ENCODE measurements around the gene PCSK1.

Gene PCSK1

DNA sequence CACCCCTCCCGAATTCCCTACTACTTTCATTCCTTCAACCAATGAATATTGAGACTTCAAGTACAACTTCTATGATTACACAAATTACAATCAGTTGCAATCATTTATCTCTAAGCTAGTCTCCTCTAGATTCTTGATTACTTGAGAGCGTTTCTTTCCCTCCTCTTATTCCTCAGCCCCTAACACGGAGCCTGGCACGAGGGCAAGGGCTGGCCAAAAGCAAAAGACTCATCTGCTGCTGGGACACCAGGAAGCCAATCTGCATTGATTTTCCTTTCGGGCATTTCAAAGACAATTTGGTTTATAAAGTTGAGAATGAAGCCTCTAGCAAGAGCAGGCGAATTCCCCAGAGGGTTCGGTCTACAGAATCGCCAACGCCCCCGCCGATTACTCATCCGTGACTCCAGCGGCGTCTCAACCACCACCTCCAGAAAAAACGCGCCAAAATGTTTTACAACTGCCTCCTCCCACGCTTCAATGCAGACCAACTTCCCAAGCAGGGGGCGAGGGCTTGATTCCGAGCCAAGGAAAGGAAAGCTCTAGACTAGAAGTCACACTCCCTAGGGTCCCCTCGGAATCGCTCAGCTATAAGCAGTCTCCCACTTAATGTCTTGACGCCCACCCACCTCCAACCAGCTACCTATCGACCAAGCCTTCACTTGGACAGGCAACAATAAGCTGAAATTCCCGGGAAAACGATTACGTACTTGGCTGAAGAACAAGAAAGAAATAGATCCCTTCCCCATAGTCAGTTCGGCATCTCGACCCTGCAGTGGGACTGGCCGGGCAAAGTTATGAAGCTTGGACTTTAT lies 1.5 kb downstream of the PCSK1 start:
- Histone ChIP-seq H3K36me3 (ENCODE audit: control insufficient read depth in 5 of 5, insufficient read depth in 5 of 5, low read length in 5 of 5) (no peaks in the 10 kb centered on the region), H3K27me3 (ENCODE audit: control insufficient read depth in 5 of 5, insufficient read depth in 4 of 5, low read length in 5 of 5) (peaks cover 17 to 34% (median 31%) of the 10 kb centered on the region in 5 donors), H3K4me3 (ENCODE audit: low read depth in 1 of 5, low read length in 5 of 5) (peak overlapping the region; percentile 11 to 46 (median 32)), H3K9me3 (ENCODE audit: control insufficient read depth in 5 of 5, low read length in 5 of 5) (no peaks in the 10 kb centered on the region), H3K4me1 (ENCODE audit: control insufficient read depth in 5 of 5, insufficient read depth in 5 of 5, low read length in 5 of 5) (peaks cover 0 to 30% (median 27%) of the 10 kb centered on the region in 5 donors), H3K9ac (ENCODE audit: low read length in 5 of 5) (no peak overlapping the region), H3K27ac (ENCODE audit: low read depth, low read length) (no peak overlapping the region)

DNA sequence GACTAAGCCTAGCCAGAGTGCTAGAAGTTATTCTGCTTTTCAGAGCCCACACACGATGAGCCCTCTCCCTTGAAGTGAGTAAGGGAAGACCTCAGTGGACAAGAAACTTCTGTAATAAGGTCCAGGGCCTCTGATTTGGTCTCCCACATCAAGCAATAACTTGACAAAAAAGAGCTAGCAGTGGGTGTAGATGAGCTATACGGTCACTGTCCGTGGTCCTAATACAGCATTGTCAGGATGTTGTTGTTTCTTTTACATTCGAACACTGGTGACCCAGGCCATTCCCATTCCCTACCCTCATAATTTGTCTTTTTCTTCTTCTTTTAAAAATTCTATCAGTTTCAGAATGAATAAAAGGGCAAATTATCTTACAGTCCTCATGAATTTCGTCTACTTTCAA lies 5.2 kb downstream of the PCSK1 start:
- Histone ChIP-seq H3K4me3 (ENCODE audit: low read depth in 1 of 5, low read length in 5 of 5) (no peak overlapping the region), H3K27me3 (ENCODE audit: control insufficient read depth in 5 of 5, insufficient read depth in 4 of 5, low read length in 5 of 5) (peaks cover 16 to 23% (median 21%) of the 10 kb centered on the region in 5 donors), H3K9ac (ENCODE audit: low read length in 5 of 5) (no peak overlapping the region), H3K27ac (ENCODE audit: low read depth, low read length) (no peak overlapping the region), H3K4me1 (ENCODE audit: control insufficient read depth in 5 of 5, insufficient read depth in 5 of 5, low read length in 5 of 5) (peaks cover 0 to 18% (median 16%) of the 10 kb centered on the region in 5 donors), H3K36me3 (ENCODE audit: control insufficient read depth in 5 of 5, insufficient read depth in 5 of 5, low read length in 5 of 5) (no peaks in the 10 kb centered on the region), H3K9me3 (ENCODE audit: control insufficient read depth in 5 of 5, low read length in 5 of 5) (no peaks in the 10 kb centered on the region)

- Histone ChIP-seq H3K27me3 (ENCODE audit: control insufficient read depth in 5 of 5, insufficient read depth in 4 of 5, low read length in 5 of 5) (peaks cover 6 to 13% (median 11%) of the 10 kb centered on the region in 5 donors), H3K9me3 (ENCODE audit: control insufficient read depth in 5 of 5, low read length in 5 of 5) (no peaks in the 10 kb centered on the region), H3K27ac (ENCODE audit: low read depth, low read length) (no peak overlapping the region), H3K36me3 (ENCODE audit: control insufficient read depth in 5 of 5, insufficient read depth in 5 of 5, low read length in 5 of 5) (no peaks in the 10 kb centered on the region), H3K9ac (ENCODE audit: low read length in 5 of 5) (no peak overlapping the region), H3K4me1 (ENCODE audit: control insufficient read depth in 5 of 5, insufficient read depth in 5 of 5, low read length in 5 of 5) (peaks cover 0 to 8% (median 6%) of the 10 kb centered on the region in 5 donors), H3K4me3 (ENCODE audit: low read depth in 1 of 5, low read length in 5 of 5) (no peak overlapping the region)
Measured at GRCh38 chr5:96426831-96427230, 6.2 kb downstream of the PCSK1 start.

- no peak overlapping the region for H3K27ac ChIP-seq (ENCODE audit: low read depth, low read length)
- H3K9ac ChIP-seq (ENCODE audit: low read length in 5 of 5), result no peak overlapping the region
- H3K4me1 ChIP-seq (ENCODE audit: control insufficient read depth in 5 of 5, insufficient read depth in 5 of 5, low read length in 5 of 5), result no peaks in the 10 kb centered on the region
- H3K27me3 ChIP-seq (ENCODE audit: control insufficient read depth in 5 of 5, insufficient read depth in 4 of 5, low read length in 5 of 5), result peaks cover 0 to 3% (median 0%) of the 10 kb centered on the region in 5 donors
- no peak overlapping the region for H3K4me3 ChIP-seq (ENCODE audit: low read depth in 1 of 5, low read length in 5 of 5)
- no peaks in the 10 kb centered on the region for H3K36me3 ChIP-seq (ENCODE audit: control insufficient read depth in 5 of 5, insufficient read depth in 5 of 5, low read length in 5 of 5)
- H3K9me3 ChIP-seq (ENCODE audit: control insufficient read depth in 5 of 5, low read length in 5 of 5), result no peaks in the 10 kb centered on the region
Measured at GRCh38 chr5:96425443-96425842, 7.6 kb downstream of the PCSK1 start.

DNA sequence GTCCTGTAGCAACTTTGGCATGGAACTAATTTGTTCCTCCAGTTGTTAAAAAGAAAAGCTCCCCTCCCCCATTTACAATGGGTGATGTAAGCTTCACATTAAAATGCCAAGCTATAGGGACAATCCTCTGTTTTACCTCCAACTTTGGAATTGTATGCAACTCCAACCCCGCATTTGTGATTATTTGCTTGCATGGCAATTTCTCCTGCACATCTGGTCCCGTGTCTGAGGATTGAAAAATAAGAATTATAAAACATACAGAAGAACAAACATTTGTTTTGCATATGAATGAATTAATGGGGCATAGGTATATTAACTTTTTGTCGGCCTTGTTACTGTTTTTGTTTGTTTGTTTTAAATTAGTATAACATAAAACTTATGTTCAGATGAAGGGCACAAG lies 17.2 kb downstream of the PCSK1 start:
- Histone ChIP-seq H3K27ac (ENCODE audit: low read depth, low read length) (no peak overlapping the region), H3K27me3 (ENCODE audit: control insufficient read depth in 5 of 5, insufficient read depth in 4 of 5, low read length in 5 of 5) (no peaks in the 10 kb centered on the region), H3K36me3 (ENCODE audit: control insufficient read depth in 5 of 5, insufficient read depth in 5 of 5, low read length in 5 of 5) (no peaks in the 10 kb centered on the region), H3K9me3 (ENCODE audit: control insufficient read depth in 5 of 5, low read length in 5 of 5) (no peaks in the 10 kb centered on the region), H3K4me3 (ENCODE audit: low read depth in 1 of 5, low read length in 5 of 5) (no peak overlapping the region), H3K9ac (ENCODE audit: low read length in 5 of 5) (no peak overlapping the region), H3K4me1 (ENCODE audit: control insufficient read depth in 5 of 5, insufficient read depth in 5 of 5, low read length in 5 of 5) (peaks cover 0 to 4% (median 0%) of the 10 kb centered on the region in 5 donors)

DNA sequence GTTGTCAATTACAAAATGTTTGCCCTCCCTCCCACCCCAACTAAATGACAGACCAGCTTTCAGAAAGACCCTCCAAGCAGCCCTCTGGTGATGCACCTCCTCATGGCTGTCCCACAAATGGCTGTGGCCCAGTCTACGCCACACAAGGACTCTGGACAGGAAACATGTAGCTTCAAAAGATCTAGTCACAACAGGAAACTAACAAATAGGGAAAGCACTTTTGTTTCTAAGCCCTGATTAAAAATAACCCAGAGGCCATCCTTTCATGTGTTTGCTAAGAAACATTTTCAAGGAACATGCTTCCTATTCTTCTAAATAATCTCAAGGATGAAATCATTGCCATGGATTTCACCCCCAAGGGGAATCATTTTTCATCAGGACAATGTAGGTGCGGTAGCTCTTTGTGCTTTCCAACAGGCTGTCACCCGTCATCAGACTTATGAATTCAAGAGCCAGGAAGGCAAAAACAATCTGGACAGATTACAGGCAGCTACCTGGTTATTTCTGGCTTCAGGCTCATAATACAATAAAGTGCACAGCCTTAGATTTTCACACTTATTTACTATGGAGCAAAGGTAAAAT lies 20.1 kb downstream of the PCSK1 start:
- Histone ChIP-seq H3K36me3 (ENCODE audit: control insufficient read depth in 5 of 5, insufficient read depth in 5 of 5, low read length in 5 of 5) (no peaks in the 10 kb centered on the region), H3K27me3 (ENCODE audit: control insufficient read depth in 5 of 5, insufficient read depth in 4 of 5, low read length in 5 of 5) (no peaks in the 10 kb centered on the region), H3K4me3 (ENCODE audit: low read depth in 1 of 5, low read length in 5 of 5) (no peak overlapping the region), H3K9me3 (ENCODE audit: control insufficient read depth in 5 of 5, low read length in 5 of 5) (no peaks in the 10 kb centered on the region), H3K9ac (ENCODE audit: low read length in 5 of 5) (no peak overlapping the region), H3K4me1 (ENCODE audit: control insufficient read depth in 5 of 5, insufficient read depth in 5 of 5, low read length in 5 of 5) (peaks cover 0 to 11% (median 7%) of the 10 kb centered on the region in 5 donors), H3K27ac (ENCODE audit: low read depth, low read length) (no peak overlapping the region)

DNA sequence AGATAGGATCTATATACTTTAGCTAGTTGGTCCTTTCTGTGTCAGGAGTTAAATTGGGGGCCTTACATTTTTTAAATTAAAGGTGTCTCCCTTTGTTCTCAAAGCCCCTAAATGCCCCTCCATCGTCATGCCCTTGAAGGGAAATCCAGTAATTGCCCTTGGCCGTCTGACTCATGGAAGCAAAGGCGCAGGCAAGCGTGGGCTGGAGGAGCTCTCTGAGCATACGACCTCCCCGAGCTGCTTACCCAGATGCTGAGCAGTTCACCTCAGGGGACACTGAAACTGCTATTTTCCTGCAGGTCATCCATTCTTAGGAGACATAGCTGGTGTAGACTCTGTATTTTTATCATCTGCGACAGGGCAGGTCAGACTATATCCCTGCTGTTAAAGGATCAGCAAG lies 23.0 kb downstream of the PCSK1 start:
- Histone ChIP-seq H3K9me3 (ENCODE audit: control insufficient read depth in 5 of 5, low read length in 5 of 5) (no peaks in the 10 kb centered on the region), H3K4me3 (ENCODE audit: low read depth in 1 of 5, low read length in 5 of 5) (no peak overlapping the region), H3K27ac (ENCODE audit: low read depth, low read length) (no peak overlapping the region), H3K27me3 (ENCODE audit: control insufficient read depth in 5 of 5, insufficient read depth in 4 of 5, low read length in 5 of 5) (no peaks in the 10 kb centered on the region), H3K36me3 (ENCODE audit: control insufficient read depth in 5 of 5, insufficient read depth in 5 of 5, low read length in 5 of 5) (no peaks in the 10 kb centered on the region), H3K4me1 (ENCODE audit: control insufficient read depth in 5 of 5, insufficient read depth in 5 of 5, low read length in 5 of 5) (peaks cover 0 to 12% (median 7%) of the 10 kb centered on the region in 5 donors), H3K9ac (ENCODE audit: low read length in 5 of 5) (no peak overlapping the region)

DNA sequence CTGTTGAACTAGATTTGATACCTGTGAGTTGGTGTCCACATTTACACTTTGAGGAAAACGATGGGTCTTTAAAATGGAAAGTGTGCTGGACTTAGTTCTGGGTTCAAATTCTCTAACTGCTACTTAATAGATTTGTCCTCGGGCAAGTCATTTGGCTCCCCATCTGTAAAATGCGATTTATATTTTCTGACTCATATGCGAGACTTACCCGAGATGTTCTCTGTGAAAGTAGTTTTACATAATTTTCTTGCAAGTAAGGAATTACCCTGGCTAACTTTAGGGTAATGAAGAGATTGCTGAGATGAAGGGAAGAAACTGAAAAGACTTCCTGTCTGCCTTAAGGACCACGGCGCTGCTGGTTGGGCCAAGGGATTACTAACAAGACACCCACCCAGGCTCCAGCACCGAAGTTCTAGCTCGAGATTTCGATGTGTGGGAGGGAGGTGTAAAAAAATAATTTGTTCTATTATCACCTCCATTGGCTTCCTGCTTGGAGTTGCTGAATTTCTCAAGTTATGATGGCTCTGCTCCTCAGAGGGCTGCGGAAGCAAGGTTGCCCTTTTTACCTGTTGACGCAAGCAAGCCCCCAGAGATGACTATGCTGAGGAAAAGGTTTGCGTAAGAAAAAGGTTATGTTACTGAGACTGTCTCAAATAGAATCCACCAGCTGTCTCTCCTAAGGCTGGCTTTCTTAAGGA lies 24.1 kb downstream of the PCSK1 start:
- Histone ChIP-seq H3K9ac (ENCODE audit: low read length in 5 of 5) (no peak overlapping the region), H3K4me1 (ENCODE audit: control insufficient read depth in 5 of 5, insufficient read depth in 5 of 5, low read length in 5 of 5) (peaks cover 0 to 12% (median 7%) of the 10 kb centered on the region in 5 donors), H3K27me3 (ENCODE audit: control insufficient read depth in 5 of 5, insufficient read depth in 4 of 5, low read length in 5 of 5) (no peaks in the 10 kb centered on the region), H3K27ac (ENCODE audit: low read depth, low read length) (no peak overlapping the region), H3K4me3 (ENCODE audit: low read depth in 1 of 5, low read length in 5 of 5) (no peak overlapping the region), H3K36me3 (ENCODE audit: control insufficient read depth in 5 of 5, insufficient read depth in 5 of 5, low read length in 5 of 5) (no peaks in the 10 kb centered on the region), H3K9me3 (ENCODE audit: control insufficient read depth in 5 of 5, low read length in 5 of 5) (no peaks in the 10 kb centered on the region)

- Histone ChIP-seq H3K9me3 (ENCODE audit: control insufficient read depth in 5 of 5, low read length in 5 of 5) (no peaks in the 10 kb centered on the region), H3K36me3 (ENCODE audit: control insufficient read depth in 5 of 5, insufficient read depth in 5 of 5, low read length in 5 of 5) (no peaks in the 10 kb centered on the region), H3K27ac (ENCODE audit: low read depth, low read length) (peak overlapping the region; percentile 21), H3K27me3 (ENCODE audit: control insufficient read depth in 5 of 5, insufficient read depth in 4 of 5, low read length in 5 of 5) (no peaks in the 10 kb centered on the region), H3K4me1 (ENCODE audit: control insufficient read depth in 5 of 5, insufficient read depth in 5 of 5, low read length in 5 of 5) (peaks cover 0 to 12% (median 7%) of the 10 kb centered on the region in 5 donors), H3K4me3 (ENCODE audit: low read depth in 1 of 5, low read length in 5 of 5) (no peak overlapping the region), H3K9ac (ENCODE audit: low read length in 5 of 5) (no peak overlapping the region)
Measured at GRCh38 chr5:96408210-96408777, 24.8 kb downstream of the PCSK1 start.

- Histone ChIP-seq H3K4me1 (ENCODE audit: control insufficient read depth in 5 of 5, insufficient read depth in 5 of 5, low read length in 5 of 5) (peaks cover 0 to 12% (median 3%) of the 10 kb centered on the region in 5 donors), H3K9ac (ENCODE audit: low read length in 5 of 5) (no peak overlapping the region), H3K27ac (ENCODE audit: low read depth, low read length) (no peak overlapping the region), H3K4me3 (ENCODE audit: low read depth in 1 of 5, low read length in 5 of 5) (no peak overlapping the region), H3K27me3 (ENCODE audit: control insufficient read depth in 5 of 5, insufficient read depth in 4 of 5, low read length in 5 of 5) (no peaks in the 10 kb centered on the region), H3K9me3 (ENCODE audit: control insufficient read depth in 5 of 5, low read length in 5 of 5) (no peaks in the 10 kb centered on the region), H3K36me3 (ENCODE audit: control insufficient read depth in 5 of 5, insufficient read depth in 5 of 5, low read length in 5 of 5) (no peaks in the 10 kb centered on the region)
Measured at GRCh38 chr5:96407436-96407835, 25.6 kb downstream of the PCSK1 start.

Data from subcutaneous abdominal adipose tissue (tissue), 5 donors.